DOHH2 (cell line): ENCODE data around the gene ZDHHC12.

Source experiments
- H3F3A ChIP-seq: fragments of 200-600 bp; sonication (generic), shearing (Covaris generic); 2 replicates; pipeline ENCODE4 v1.6.0; 2016; ENCODE audit warnings: antibody characterized with exemption, mild to moderate bottlenecking; ENCODE audit not compliant: control insufficient read depth, insufficient read depth
- H3K27ac ChIP-seq: fragments of 200-600 bp; sonication (generic); 2 replicates; pipeline ENCODE4 v1.5.1; 2014; ENCODE audit warnings: low read depth, mild to moderate bottlenecking, low read length, moderate library complexity
- H3K27me3 ChIP-seq: fragments of 200-600 bp; sonication (generic); 2 replicates; pipeline ENCODE4 v1.6.1; 2014; ENCODE audit warnings: mild to moderate bottlenecking, low read length, mixed read lengths; ENCODE audit not compliant: control insufficient read depth
- H3K36me3 ChIP-seq: fragments of 200-600 bp; sonication (generic); 2 replicates; pipeline ENCODE4 v1.6.1; 2014; ENCODE audit warnings: mild to moderate bottlenecking, low read length, moderate library complexity, mixed read lengths; ENCODE audit not compliant: control insufficient read depth
- H3K4me1 ChIP-seq: fragments of 200-600 bp; sonication (generic); 2 replicates; pipeline ENCODE4 v1.6.1; 2014; ENCODE audit warnings: mild to moderate bottlenecking, low read length, mixed read lengths; ENCODE audit not compliant: control insufficient read depth
- H3K4me2 ChIP-seq: fragments of 200-600 bp; sonication (generic); 2 replicates; pipeline ENCODE4 v1.6.0; 2014; ENCODE audit warnings: mild to moderate bottlenecking, low read length, moderate library complexity
- H3K4me3 ChIP-seq: fragments of 200-600 bp; sonication (generic); 2 replicates; pipeline ENCODE4 v1.5.1; 2014; ENCODE audit warnings: mild to moderate bottlenecking, low read length, mixed read lengths
- H3K79me2 ChIP-seq: fragments of 200-600 bp; sonication (generic); 2 replicates; pipeline ENCODE4 v1.6.1; 2014; ENCODE audit warnings: mild to moderate bottlenecking, low read length, mixed read lengths; ENCODE audit not compliant: control insufficient read depth
- H3K9me2 ChIP-seq: fragments of 200-600 bp; sonication (generic); replicated peaks from 2 replicates; pipeline ENCODE4 v1.6.1; 2014; ENCODE audit warnings: mild to moderate bottlenecking, low read length, mixed read lengths; ENCODE audit not compliant: control insufficient read depth
- H3K9me3 ChIP-seq: fragments of 200-600 bp; sonication (generic); 2 replicates; pipeline ENCODE4 v1.6.1; 2014; ENCODE audit warnings: antibody characterized with exemption, low read length, mixed read lengths; ENCODE audit not compliant: control insufficient read depth, insufficient read depth
- H4K20me1 ChIP-seq: fragments of 200-600 bp; sonication (generic); 2 replicates; pipeline ENCODE4 v1.6.0; 2014; ENCODE audit warnings: low read depth, mild to moderate bottlenecking, antibody characterized with exemption, low read length, moderate library complexity; ENCODE audit not compliant: control insufficient read depth, insufficient read depth
- EZH2phosphoT487 ChIP-seq: fragments of 200-600 bp; sonication (generic); IDR thresholded peaks from 2 replicates; pipeline ENCODE4 v1.6.1; 2017; ENCODE audit warnings: borderline replicate concordance, mild to moderate bottlenecking, antibody characterized with exemption, low read length, moderate library complexity, mixed read lengths
- TF ChIP-seq, protein P1 (sequence below): fragments of 200-600 bp; sonication (generic); IDR thresholded peaks from one replicate; pipeline ENCODE4 v1.5.1; 2014; ENCODE audit warnings: antibody characterized with exemption, mild to moderate bottlenecking, low read depth, low read length; ENCODE audit not compliant: poor library complexity, severe bottlenecking

ZDHHC12 gene

DNA sequence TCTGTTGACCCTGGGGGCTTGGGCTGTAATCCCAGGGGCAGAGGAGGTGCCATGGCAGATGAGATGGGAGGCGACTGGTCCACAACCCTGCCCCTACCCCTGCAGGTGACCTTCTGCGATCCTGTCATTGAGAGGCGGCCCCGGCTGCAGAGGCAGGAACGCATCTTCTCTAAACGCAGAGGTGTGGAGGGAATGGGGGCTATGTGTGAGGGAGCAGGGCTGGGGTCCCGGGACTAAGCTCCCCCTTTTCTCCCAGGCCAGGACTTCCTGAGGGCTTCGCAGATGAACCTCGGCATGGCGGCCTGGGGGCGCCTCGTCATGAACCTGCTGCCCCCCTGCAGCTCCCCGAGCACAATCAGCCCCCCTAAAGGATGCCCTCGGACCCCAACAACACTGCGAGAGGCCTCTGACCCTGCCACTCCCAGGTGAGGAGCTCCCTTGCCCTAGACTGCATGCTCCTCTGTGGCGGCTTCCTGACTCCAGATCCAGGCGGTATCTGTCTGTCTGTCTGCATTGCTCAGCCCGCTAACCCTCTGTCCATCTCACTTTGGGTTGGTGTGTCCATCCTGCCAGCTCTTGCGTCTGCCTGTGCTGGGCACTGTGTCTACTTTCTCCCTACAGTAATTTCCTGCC, 9.9 kb downstream of the ZDHHC12 start:
- Histone ChIP-seq H3K79me2 (no peaks in the 10 kb centered on the region), H3K9me3 (no peaks in the 10 kb centered on the region), H3K9me2 (no peaks in the 10 kb centered on the region), H3K4me2 (no peak overlapping the region), H3K4me3 (no peak overlapping the region), H3F3A (no peaks in the 10 kb centered on the region), H3K27me3 (no peaks in the 10 kb centered on the region), H3K27ac (no peak overlapping the region), H4K20me1 (no peaks in the 10 kb centered on the region), H3K4me1 (no peaks in the 10 kb centered on the region), H3K36me3 (no peaks in the 10 kb centered on the region)
- TF ChIP-seq, protein P1, sequence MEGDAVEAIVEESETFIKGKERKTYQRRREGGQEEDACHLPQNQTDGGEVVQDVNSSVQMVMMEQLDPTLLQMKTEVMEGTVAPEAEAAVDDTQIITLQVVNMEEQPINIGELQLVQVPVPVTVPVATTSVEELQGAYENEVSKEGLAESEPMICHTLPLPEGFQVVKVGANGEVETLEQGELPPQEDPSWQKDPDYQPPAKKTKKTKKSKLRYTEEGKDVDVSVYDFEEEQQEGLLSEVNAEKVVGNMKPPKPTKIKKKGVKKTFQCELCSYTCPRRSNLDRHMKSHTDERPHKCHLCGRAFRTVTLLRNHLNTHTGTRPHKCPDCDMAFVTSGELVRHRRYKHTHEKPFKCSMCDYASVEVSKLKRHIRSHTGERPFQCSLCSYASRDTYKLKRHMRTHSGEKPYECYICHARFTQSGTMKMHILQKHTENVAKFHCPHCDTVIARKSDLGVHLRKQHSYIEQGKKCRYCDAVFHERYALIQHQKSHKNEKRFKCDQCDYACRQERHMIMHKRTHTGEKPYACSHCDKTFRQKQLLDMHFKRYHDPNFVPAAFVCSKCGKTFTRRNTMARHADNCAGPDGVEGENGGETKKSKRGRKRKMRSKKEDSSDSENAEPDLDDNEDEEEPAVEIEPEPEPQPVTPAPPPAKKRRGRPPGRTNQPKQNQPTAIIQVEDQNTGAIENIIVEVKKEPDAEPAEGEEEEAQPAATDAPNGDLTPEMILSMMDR, result no peak
- no peak for TF ChIP-seq EZH2phosphoT487

DNA sequence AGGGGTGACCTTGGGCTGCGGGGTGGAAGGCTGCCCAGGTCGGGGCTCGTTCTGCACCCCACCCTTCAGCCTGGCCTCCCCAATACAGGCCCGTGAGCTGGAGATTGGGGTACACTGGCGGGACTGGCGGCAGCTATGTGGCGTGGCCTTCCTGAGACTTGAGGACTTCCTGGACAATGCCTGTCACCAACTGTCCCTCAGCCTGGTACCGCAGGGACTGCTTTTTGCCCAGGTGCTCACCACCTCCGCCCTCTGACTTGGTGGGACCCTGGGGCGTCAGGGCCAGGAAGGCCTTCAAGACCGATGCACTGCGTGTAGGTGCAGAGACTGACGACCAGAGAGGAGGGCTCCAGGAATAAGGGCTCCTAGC, 10.5 kb downstream of the ZDHHC12 start:
- H3K9me3 ChIP-seq, result no peaks in the 10 kb centered on the region
- H3K79me2 ChIP-seq, result no peaks in the 10 kb centered on the region
- no peaks in the 10 kb centered on the region for H3K27me3 ChIP-seq
- H3K4me3 ChIP-seq, result no peak overlapping the region
- TF ChIP-seq, protein P1, result no peak
- TF ChIP-seq EZH2phosphoT487, result no peak
- H3K9me2 ChIP-seq, result no peaks in the 10 kb centered on the region
- H3K4me2 ChIP-seq, result no peak overlapping the region
- H3K4me1 ChIP-seq, result no peaks in the 10 kb centered on the region
- H4K20me1 ChIP-seq, result no peaks in the 10 kb centered on the region
- H3F3A ChIP-seq, result no peaks in the 10 kb centered on the region
- H3K27ac ChIP-seq, result no peak overlapping the region
- H3K36me3 ChIP-seq, result no peaks in the 10 kb centered on the region

DNA sequence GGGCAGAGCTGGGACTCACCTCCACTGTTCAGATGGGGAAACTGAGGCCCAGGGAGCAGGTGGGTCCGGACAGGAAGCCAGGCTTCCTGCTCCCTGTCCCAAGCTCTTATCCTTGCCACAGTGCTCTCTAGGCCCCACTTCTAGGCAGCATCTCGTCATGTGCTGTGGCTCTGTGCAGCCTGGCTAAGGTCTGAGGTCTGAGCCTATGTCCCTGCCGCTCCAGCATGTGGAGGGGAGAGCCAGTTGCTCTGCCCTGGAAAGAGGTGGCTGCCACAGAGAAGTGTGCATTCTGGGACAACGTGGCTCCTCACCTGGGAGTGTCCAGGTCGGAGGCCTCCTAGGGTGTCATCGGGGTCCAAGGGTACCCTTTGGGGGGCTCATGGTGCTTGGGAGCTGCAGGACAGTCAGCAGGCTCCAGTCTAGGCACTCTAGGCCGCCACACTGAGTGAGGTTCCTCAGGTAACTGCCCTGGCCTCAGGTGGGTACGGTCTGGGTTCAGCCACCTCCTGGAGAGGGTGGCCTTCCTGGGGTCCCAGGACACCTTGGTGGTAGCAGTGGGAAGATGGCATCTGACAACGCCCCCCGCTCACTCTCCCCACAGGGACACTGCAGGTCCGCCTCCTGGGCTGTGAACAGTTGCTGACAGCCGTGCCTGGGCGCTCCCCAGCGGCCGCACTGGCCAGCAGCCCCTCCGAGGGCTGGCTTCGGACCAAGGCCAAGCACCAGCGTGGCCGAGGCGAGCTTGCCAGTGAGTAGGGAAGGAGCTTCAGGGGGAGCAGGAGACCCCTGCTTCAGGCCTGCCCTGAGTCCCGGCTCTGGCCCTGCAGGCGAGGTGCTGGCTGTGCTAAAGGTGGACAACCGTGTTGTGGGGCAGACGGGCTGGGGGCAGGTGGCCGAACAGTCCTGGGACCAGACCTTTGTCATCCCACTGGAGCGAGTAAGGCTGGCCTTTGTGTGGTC, 11.2 kb downstream of the ZDHHC12 start:
- Histone ChIP-seq H3K36me3 (no peaks in the 10 kb centered on the region), H3F3A (no peaks in the 10 kb centered on the region), H3K79me2 (no peaks in the 10 kb centered on the region), H3K4me1 (no peaks in the 10 kb centered on the region), H3K27ac (no peak overlapping the region), H3K9me2 (no peaks in the 10 kb centered on the region), H3K27me3 (no peaks in the 10 kb centered on the region), H3K4me2 (no peak overlapping the region), H4K20me1 (no peaks in the 10 kb centered on the region), H3K4me3 (no peak overlapping the region), H3K9me3 (no peaks in the 10 kb centered on the region)
- TF ChIP-seq, protein P1, result no peak
